K562 (cell line): ENCODE measurements around the gene OPA1. TPM values are rescaled to one million over a fixed set of nuclear protein-coding genes. Genes with fewer than 3 reads are reported as not detected.
A peak's percentile ranks its signal among the peaks of the same experiment; 100 is the strongest.

ENCODE experiments used
- ADNP ChIP-seq: fragments of 200-800 bp; sonication (Bioruptor generic); IDR thresholded peaks from 2 replicates; pipeline ENCODE4 v1.6.1; 2016; ENCODE audit warnings: missing genetic modification characterization, missing compliant biosample characterization
- CBFA2T2 ChIP-seq: fragments of 450-650 bp; conservative IDR thresholded peaks from 2 replicates; pipeline ENCODE4 v1.6.1; 2017; ENCODE audit warnings: mild to moderate bottlenecking
- CEBPZ ChIP-seq: fragments of 150-350 bp; IDR thresholded peaks from 2 replicates; pipeline ENCODE4 v1.6.1; 2014; ENCODE audit warnings: low read depth, mild to moderate bottlenecking, low read length, borderline replicate concordance
- ELF4 ChIP-seq: fragments of 450-650 bp; formaldehyde crosslinking; IDR thresholded peaks from 2 replicates; pipeline ENCODE4 v1.4.0; 2022; ENCODE audit warnings: missing genetic modification characterization
- HDGF ChIP-seq: fragments of 450-650 bp; IDR thresholded peaks from 2 replicates; pipeline ENCODE4 v1.6.1; 2016
- KLF6 ChIP-seq: fragments of 250-450 bp; sonication (Bioruptor Pico); IDR thresholded peaks from 2 replicates; pipeline ENCODE4 v1.4.0; 2020; ENCODE audit warnings: mild to moderate bottlenecking, moderate library complexity, borderline replicate concordance
- NFIC ChIP-seq: fragments of 450-650 bp; IDR thresholded peaks from 2 replicates; pipeline ENCODE4 v1.6.1; 2017; ENCODE audit warnings: mild to moderate bottlenecking, inconsistent platforms
- PHB2 ChIP-seq: fragments of 450-650 bp; IDR thresholded peaks from 2 replicates; pipeline ENCODE4 v1.6.1; 2017; ENCODE audit warnings: low read depth
- POU5F1 ChIP-seq: fragments of 150-350 bp; IDR thresholded peaks from 2 replicates; pipeline ENCODE4 v1.6.1; 2014; ENCODE audit warnings: borderline replicate concordance, low read length, low read depth, mild to moderate bottlenecking; ENCODE audit not compliant: partially characterized antibody
- PPARD ChIP-seq: fragments of 250-450 bp; sonication (Bioruptor Pico); IDR thresholded peaks from 2 replicates; pipeline ENCODE4 v1.8.0; 2022; ENCODE audit warnings: inconsistent platforms, mild to moderate bottlenecking, moderate library complexity
- RAD51 ChIP-seq: fragments of 450-650 bp; IDR thresholded peaks from 2 replicates; pipeline ENCODE4 v1.7.1; 2016; ENCODE audit warnings: low read depth, mild to moderate bottlenecking, borderline replicate concordance
- RCOR1 ChIP-seq, 2 experiments: IDR thresholded peaks; 2 replicates each; pipeline ENCODE4 v1.6.1; 2012; ENCODE audit warnings: low read depth in 2 of 2, low read length in 2 of 2, borderline replicate concordance in 1 of 2, improper control_type of control experiment in 1 of 2
- SMARCA4 ChIP-seq: fragments of 450-650 bp; IDR thresholded peaks from 2 replicates; pipeline ENCODE4 v1.6.1; 2016
- SMARCE1 ChIP-seq: fragments of 450-650 bp; IDR thresholded peaks from 2 replicates; pipeline ENCODE4 v1.7.1; 2016; ENCODE audit warnings: mild to moderate bottlenecking
- ZBTB33 ChIP-seq: sonication (generic); formaldehyde crosslinking; IDR thresholded peaks from 2 replicates; pipeline ENCODE4 v1.8.1; 2023; ENCODE audit warnings: mild to moderate bottlenecking, missing genetic modification reagents
- ZBTB8A ChIP-seq: fragments of 450-650 bp; IDR thresholded peaks from 2 replicates; pipeline ENCODE4 v1.6.1; 2018; ENCODE audit warnings: mild to moderate bottlenecking, moderate library complexity; ENCODE audit not compliant: partially characterized antibody
- ZNF282 ChIP-seq: sonication (generic); formaldehyde crosslinking; IDR thresholded peaks from 2 replicates; pipeline ENCODE4 v1.8.1; 2023; ENCODE audit warnings: missing genetic modification reagents
- ZNF511 ChIP-seq: sonication (generic); formaldehyde crosslinking; IDR thresholded peaks from 2 replicates; pipeline ENCODE4 v1.8.0; 2022; ENCODE audit warnings: mild to moderate bottlenecking, missing genetic modification reagents
- ZNF592 ChIP-seq: fragments of 450-650 bp; IDR thresholded peaks from 2 replicates; pipeline ENCODE4 v1.6.1; 2017; ENCODE audit warnings: antibody characterized with exemption, mild to moderate bottlenecking
- polyA plus RNA-seq, 8 experiments: library from polyadenylated mRNA; depleted of rRNA in 4 of 8; stranded (reverse) in 5 of 8; unstranded in 3 of 8; fragments of >200 nt; fragmentation: Nextera tagmentation in 2 of 8; fragmentation: Illumina TruSeq in 1 of 8; extraction: Ambion mirVana in 2 of 8; extraction: Trizol in 1 of 8; gene quantifications; 2 replicates each; pipeline versions ENCODE4 v1.2.1 to v1.2.3, GENCODE V29; 2011 to 2014; ENCODE audit warnings: inconsistent platforms in 1 of 8, missing spikeins in 1 of 8
- total RNA-seq, 7 experiments: library from RNA; depleted of rRNA in 6 of 7; stranded (reverse); fragments of >200 nt in 6 of 7; fragmentation: Illumina TruSeq in 2 of 7; extraction: Trizol in 2 of 7; gene quantifications; 2 replicates each; pipeline versions ENCODE4 v1.2.1 to v1.2.3, GENCODE V29; 2011 to 2021; ENCODE audit warnings: low replicate concordance in 1 of 7

Gene OPA1
- total and polyA plus RNA-seq, 9 of the 15 experiments (the other 6 are each of a cell fraction or from before 2014, with no cell fraction given) = 19.7 to 127 (median 94.7) TPM

- TF ChIP-seq SMARCA4 = peak; percentile 39; the same call in 1 of the 2 replicates
- no peak for TF ChIP-seq ZBTB8A
- no peak for TF ChIP-seq ZNF282 (CRISPR knock-in tag)
- no peak for TF ChIP-seq POU5F1
- no peak for TF ChIP-seq RCOR1 (IDR thresholded peaks at IDR 0.05; ENCODE audit: borderline replicate concordance in 1 of 2, low read depth in 2 of 2, low read length in 2 of 2)
- TF ChIP-seq CBFA2T2 = 0 out of 2 replicates have a peak, but pooled peaks have one; percentile 12
- TF ChIP-seq CEBPZ = no peak
- TF ChIP-seq ELF4 (CRISPR knock-in tag) = no peak
- no peak for TF ChIP-seq SMARCE1
- TF ChIP-seq NFIC = no peak
- TF ChIP-seq RAD51 = peak; percentile 68; the same call in 1 of the 2 replicates
- TF ChIP-seq ADNP = no peak
- no peak for TF ChIP-seq PHB2
- 0 out of 2 replicates have a peak, but pooled peaks have one; percentile 22 for TF ChIP-seq ZNF511
- TF ChIP-seq ZNF592 = peak; percentile 62
- no peak for TF ChIP-seq ZBTB33 (CRISPR knock-in tag)
- no peak for TF ChIP-seq HDGF
- no peak for TF ChIP-seq KLF6 (CRISPR knock-in tag)
- no peak for TF ChIP-seq PPARD (CRISPR knock-in tag)
These were observed 151.2 kb downstream of the OPA1 start (continued) for GRCh38 chr3:193744048-193744821.
